Hepatocyte (in vitro differentiated cells): ENCODE measurements around the gene GLI1.

Experiments
- EZH2phosphoT487 ChIP-seq: fragments of 200-600 bp; sonication (generic); IDR thresholded peaks from one replicate; pipeline ENCODE4 v1.6.1; 2018; ENCODE audit warnings: antibody characterized with exemption, mild to moderate bottlenecking, low read depth, moderate library complexity; ENCODE audit not compliant: unreplicated experiment, severe bottlenecking
- TF ChIP-seq, protein P1 (sequence below): fragments of 200-600 bp; sonication (generic); IDR thresholded peaks from 2 replicates; pipeline ENCODE4 v1.5.1; 2016; ENCODE audit warnings: antibody characterized with exemption, mild to moderate bottlenecking; ENCODE audit not compliant: poor library complexity

- TF ChIP-seq EZH2phosphoT487 = no peak
- TF ChIP-seq, protein P1, sequence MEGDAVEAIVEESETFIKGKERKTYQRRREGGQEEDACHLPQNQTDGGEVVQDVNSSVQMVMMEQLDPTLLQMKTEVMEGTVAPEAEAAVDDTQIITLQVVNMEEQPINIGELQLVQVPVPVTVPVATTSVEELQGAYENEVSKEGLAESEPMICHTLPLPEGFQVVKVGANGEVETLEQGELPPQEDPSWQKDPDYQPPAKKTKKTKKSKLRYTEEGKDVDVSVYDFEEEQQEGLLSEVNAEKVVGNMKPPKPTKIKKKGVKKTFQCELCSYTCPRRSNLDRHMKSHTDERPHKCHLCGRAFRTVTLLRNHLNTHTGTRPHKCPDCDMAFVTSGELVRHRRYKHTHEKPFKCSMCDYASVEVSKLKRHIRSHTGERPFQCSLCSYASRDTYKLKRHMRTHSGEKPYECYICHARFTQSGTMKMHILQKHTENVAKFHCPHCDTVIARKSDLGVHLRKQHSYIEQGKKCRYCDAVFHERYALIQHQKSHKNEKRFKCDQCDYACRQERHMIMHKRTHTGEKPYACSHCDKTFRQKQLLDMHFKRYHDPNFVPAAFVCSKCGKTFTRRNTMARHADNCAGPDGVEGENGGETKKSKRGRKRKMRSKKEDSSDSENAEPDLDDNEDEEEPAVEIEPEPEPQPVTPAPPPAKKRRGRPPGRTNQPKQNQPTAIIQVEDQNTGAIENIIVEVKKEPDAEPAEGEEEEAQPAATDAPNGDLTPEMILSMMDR = peak; percentile 92
Observed at GRCh38 chr12:57452937-57453509, 6.6 kb upstream of the GLI1 start.
